Keratinocyte (primary cell): Measurements from ENCODE around the gene GHRHR. TPM values are rescaled to one million over a fixed set of nuclear protein-coding genes. Genes with fewer than 3 reads are reported as not detected.

Experiments used
- DNase-seq: peaks from one replicate; pipeline ENCODE4 v3.0.0-alpha.2; 2011; ENCODE audit warnings: low read depth, missing footprints, low spot score
- FAIRE-seq: peaks from 2 replicates; lab custom pipeline; 2011; peaks lifted over from hg19 to GRCh38; lab: Jason Lieb, UNC
- H2AFZ ChIP-seq: 2 replicates; pipeline ENCODE4 v1.6.0; 2012; ENCODE audit warnings: low read length, control low read depth, inconsistent platforms; ENCODE audit not compliant: control insufficient read depth
- H3K27ac ChIP-seq: 2 replicates; pipeline ENCODE4 v1.5.1; 2011; ENCODE audit warnings: low read length; ENCODE audit not compliant: control insufficient read depth, insufficient read depth
- H3K27me3 ChIP-seq: 3 replicates; pipeline ENCODE4 v1.6.0; 2011; ENCODE audit warnings: low read length; ENCODE audit not compliant: control insufficient read depth, insufficient read depth; ENCODE audit errors: extremely low read depth
- H3K36me3 ChIP-seq, 2 experiments: 2 replicates in 1 of 2; 3 replicates in 1 of 2; pipeline ENCODE4 v1.5.1; 2011; ENCODE audit warnings: low read length in 2 of 2, mild to moderate bottlenecking in 1 of 2; ENCODE audit not compliant: control insufficient read depth in 2 of 2, insufficient read depth in 2 of 2; ENCODE audit errors: extremely low read depth in 1 of 2
- H3K4me1 ChIP-seq: 3 replicates; pipeline ENCODE4 v1.5.1; 2011; ENCODE audit warnings: low read length; ENCODE audit not compliant: control insufficient read depth, insufficient read depth; ENCODE audit errors: extremely low read depth
- H3K4me2 ChIP-seq: 3 replicates; pipeline ENCODE4 v1.6.0; 2011; ENCODE audit warnings: low read depth, low read length; ENCODE audit not compliant: control insufficient read depth, insufficient read depth; ENCODE audit errors: extremely low read depth
- H3K4me3 ChIP-seq, 3 experiments: fragments of 200-600 bp in 1 of 3; sonication (generic) in 1 of 3; 2 replicates in 2 of 3; 3 replicates in 1 of 3; pipeline ENCODE4 v1.5.1; 2011 to 2016; ENCODE audit warnings: low read length in 3 of 3, mild to moderate bottlenecking in 3 of 3, control low read depth in 2 of 3, inconsistent platforms in 1 of 3, low read depth in 1 of 3, mixed read lengths in 1 of 3, mixed run types in 1 of 3, moderate library complexity in 1 of 3; ENCODE audit not compliant: control insufficient read depth in 2 of 3, insufficient read depth in 2 of 3; ENCODE audit errors: extremely low read depth in 1 of 3
- H3K79me2 ChIP-seq: 2 replicates; pipeline ENCODE4 v1.6.0; 2012; ENCODE audit warnings: low read length; ENCODE audit not compliant: control insufficient read depth, insufficient read depth
- H3K9ac ChIP-seq: 3 replicates; pipeline ENCODE4 v1.6.0; 2011; ENCODE audit warnings: low read length; ENCODE audit not compliant: control insufficient read depth, insufficient read depth; ENCODE audit errors: extremely low read depth
- H3K9me1 ChIP-seq: 3 replicates; pipeline ENCODE4 v1.6.0; 2011; ENCODE audit warnings: low read length; ENCODE audit not compliant: control insufficient read depth, insufficient read depth; ENCODE audit errors: extremely low read depth
- H3K9me3 ChIP-seq: 2 replicates; pipeline ENCODE4 v1.5.1; 2012; ENCODE audit warnings: low read depth, low read length; ENCODE audit not compliant: control insufficient read depth
- H4K20me1 ChIP-seq: 3 replicates; pipeline ENCODE4 v1.6.0; 2011; ENCODE audit warnings: low read length; ENCODE audit not compliant: control insufficient read depth, insufficient read depth; ENCODE audit errors: extremely low read depth
- EZH2 ChIP-seq: IDR thresholded peaks from one replicate; pipeline ENCODE4 v1.6.1; 2012; ENCODE audit warnings: inconsistent platforms, mild to moderate bottlenecking, low read length, moderate library complexity
- dilution Hi-C: fragments of 300-500 bp; cut with MboI; formaldehyde crosslinking; loops from one replicate; pipeline ENCODE4 v1.7.0; 2020; ENCODE audit warnings: low sequenced_read_pairs; ENCODE audit not compliant: extremely low pct_ligation_motif_present
- polyA plus RNA-seq, 5 experiments: library from polyadenylated mRNA; depleted of rRNA in 3 of 5; stranded (reverse) in 3 of 5; stranded (forward) in 1 of 5; unstranded in 1 of 5; fragments of >200 nt; gene quantifications; 1 replicate in 1 of 5; 2 replicates in 3 of 5; 3 replicates in 1 of 5; pipeline versions ENCODE4 v1.2.1 to v1.2.3, GENCODE V29; 2011 to 2012; ENCODE audit warnings: missing spikeins in 2 of 5, low read depth in 1 of 5, low replicate concordance in 1 of 5
- TF ChIP-seq, protein P1 (sequence below), 3 experiments: IDR thresholded peaks in 1 of 3; conservative IDR thresholded peaks in 1 of 3; optimal IDR thresholded peaks in 1 of 3; 2 replicates in 2 of 3; 3 replicates in 1 of 3; pipeline versions ENCODE3 to v1.5.1; 2011; ENCODE audit warnings: low read length in 3 of 3, mild to moderate bottlenecking in 3 of 3, moderate library complexity in 2 of 3, control low read depth in 1 of 3, inconsistent platforms in 1 of 3; ENCODE audit not compliant: insufficient read depth in 2 of 3; ENCODE audit errors: extremely low read depth in 1 of 3

The GHRHR gene
- polyA plus RNA-seq, 1 donor (not counting 4 experiments of a cell fraction or from before 2014, with no cell fraction given) = not detected

DNA sequence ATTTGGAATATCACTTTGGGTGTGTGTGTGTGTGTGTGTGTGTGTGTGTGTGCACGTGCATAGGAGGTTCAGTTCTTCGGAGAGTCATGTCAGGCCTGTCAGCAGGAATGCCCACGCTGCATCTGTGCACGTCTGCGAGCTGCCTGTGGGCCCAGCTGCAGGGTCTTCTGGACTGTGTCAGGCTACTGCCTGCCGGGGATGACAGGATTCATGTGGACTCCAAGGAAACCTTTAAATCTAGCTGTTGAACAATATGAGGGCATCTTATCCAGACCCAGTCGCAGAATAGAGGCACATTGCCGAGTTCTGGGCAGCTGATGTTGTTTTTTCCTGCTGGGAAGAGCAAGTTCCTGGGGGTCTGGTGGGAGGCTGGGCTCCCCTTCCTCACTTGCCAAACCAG, 33.1 kb upstream of the GHRHR start:
- Histone ChIP-seq H3K4me3 (no peak overlapping the region), H3K4me2 (no peak overlapping the region), H3K79me2 (no peaks in the 10 kb centered on the region), H3K27ac (no peak overlapping the region), H2AFZ (no peak overlapping the region), H4K20me1 (no peaks in the 10 kb centered on the region), H3K9ac (no peak overlapping the region), H3K36me3 (no peaks in the 10 kb centered on the region), H3K27me3 (peaks cover 4% of the 10 kb centered on the region), H3K9me1 (no peaks in the 10 kb centered on the region), H3K9me3 (peaks cover 5% of the 10 kb centered on the region), H3K4me1 (peaks cover 6% of the 10 kb centered on the region)
- DNase-seq (no peak), FAIRE-seq (no peak)
- TF ChIP-seq, protein P1, sequence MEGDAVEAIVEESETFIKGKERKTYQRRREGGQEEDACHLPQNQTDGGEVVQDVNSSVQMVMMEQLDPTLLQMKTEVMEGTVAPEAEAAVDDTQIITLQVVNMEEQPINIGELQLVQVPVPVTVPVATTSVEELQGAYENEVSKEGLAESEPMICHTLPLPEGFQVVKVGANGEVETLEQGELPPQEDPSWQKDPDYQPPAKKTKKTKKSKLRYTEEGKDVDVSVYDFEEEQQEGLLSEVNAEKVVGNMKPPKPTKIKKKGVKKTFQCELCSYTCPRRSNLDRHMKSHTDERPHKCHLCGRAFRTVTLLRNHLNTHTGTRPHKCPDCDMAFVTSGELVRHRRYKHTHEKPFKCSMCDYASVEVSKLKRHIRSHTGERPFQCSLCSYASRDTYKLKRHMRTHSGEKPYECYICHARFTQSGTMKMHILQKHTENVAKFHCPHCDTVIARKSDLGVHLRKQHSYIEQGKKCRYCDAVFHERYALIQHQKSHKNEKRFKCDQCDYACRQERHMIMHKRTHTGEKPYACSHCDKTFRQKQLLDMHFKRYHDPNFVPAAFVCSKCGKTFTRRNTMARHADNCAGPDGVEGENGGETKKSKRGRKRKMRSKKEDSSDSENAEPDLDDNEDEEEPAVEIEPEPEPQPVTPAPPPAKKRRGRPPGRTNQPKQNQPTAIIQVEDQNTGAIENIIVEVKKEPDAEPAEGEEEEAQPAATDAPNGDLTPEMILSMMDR (optimal IDR thresholded peaks at IDR 0.05 in 1 of 3, IDR thresholded peaks at IDR 0.05 in 1 of 3, conservative IDR thresholded peaks at IDR 0.05 in 1 of 3; ENCODE audit: extremely low read depth in 1 of 3, insufficient read depth in 2 of 3, low read length in 3 of 3) = no peak
- TF ChIP-seq EZH2 = no peak
- dilution Hi-C loops = no loop called here

DNA sequence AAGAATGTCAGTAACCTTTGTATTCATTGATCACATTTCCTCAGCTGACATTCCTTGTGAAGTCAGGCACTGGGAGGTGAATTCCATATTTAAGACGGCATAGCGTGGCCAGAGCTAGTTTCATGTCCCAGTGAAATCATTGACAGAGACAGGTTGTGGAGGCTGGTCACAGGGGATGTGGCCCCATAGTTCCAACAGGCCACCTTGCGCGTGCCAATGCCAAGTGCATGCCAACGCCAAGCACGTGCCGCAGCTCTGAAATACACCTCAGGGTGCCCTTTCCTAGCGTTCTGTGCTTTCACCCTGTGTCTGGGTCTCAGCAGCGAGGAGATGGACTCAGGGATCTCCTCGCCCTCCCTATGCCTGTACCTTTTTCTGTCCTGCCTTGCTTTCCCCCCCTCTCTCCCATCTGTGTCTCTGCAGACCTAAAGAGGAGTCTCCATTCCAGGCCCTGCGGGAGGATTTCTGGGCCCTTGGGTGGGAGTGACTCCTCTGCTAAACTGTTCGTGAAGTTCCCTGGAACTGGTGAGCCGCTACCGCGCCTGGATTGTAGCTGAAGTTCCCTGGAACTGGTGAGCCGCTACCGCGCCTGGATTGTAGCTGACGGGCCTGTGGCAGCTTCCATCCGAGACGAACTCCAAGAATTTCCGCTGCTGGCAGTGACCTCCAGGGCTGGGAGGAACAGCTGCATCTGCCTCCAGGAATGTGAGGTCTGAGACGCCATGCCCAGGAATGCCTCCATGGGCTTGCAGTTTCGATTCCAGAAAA, 32.4 kb upstream of the GHRHR start:
- Histone ChIP-seq H3K9me3 (peaks cover 5% of the 10 kb centered on the region), H3K4me1 (peaks cover 6% of the 10 kb centered on the region), H3K36me3 (no peaks in the 10 kb centered on the region), H3K27me3 (peaks cover 4% of the 10 kb centered on the region), H3K4me2 (no peak overlapping the region), H3K79me2 (no peaks in the 10 kb centered on the region), H2AFZ (peak overlapping the region; percentile 4), H3K4me3 (no peak overlapping the region), H3K9me1 (no peaks in the 10 kb centered on the region), H4K20me1 (no peaks in the 10 kb centered on the region), H3K9ac (no peak overlapping the region), H3K27ac (no peak overlapping the region)
- no peak for TF ChIP-seq EZH2
- dilution Hi-C loops = no loop called here
- FAIRE-seq (no peak), DNase-seq (no peak)
